Measurements from ENCODE around the gene MTHFSD. TPM values are rescaled to one million over a fixed set of nuclear protein-coding genes. Genes with fewer than 3 reads are reported as not detected.

MTHFSD gene
- total RNA-seq, 1 experiment from 2014 or later: 11.9 TPM

DNA sequence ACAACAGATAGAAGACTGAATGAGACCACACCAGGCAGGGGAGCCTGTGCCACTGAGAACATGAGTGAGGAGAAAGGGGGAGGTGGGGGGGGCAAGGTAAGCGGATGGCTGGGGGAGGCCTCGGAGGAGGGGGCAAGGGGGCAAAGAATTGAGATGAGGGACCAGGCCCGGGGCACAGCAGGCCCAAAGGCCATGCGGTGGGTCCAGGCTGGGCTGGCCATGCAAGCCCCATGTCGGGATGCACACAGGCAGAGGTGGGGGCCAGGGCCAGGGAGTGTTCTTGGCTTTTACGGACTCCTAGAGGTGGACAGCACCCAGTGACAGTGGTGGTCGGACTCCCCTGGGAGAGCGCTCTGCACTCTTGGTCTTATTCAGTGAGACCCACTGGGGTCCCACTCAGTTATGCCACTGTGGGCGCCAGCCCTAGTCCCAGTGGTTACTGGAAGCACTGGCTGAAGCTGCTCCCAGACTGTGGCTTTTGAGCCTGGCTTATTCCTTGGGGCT, 4.8 kb upstream of the MTHFSD start:
- ChIA-PET CTCF (no interaction called here), POLR2A (ENCODE audit: unreplicated experiment) (no interaction called here)
- no peak for TF ChIP-seq EZH2 (IDR thresholded peaks at IDR 0.05; ENCODE audit: low read length, unreplicated experiment)

DNA sequence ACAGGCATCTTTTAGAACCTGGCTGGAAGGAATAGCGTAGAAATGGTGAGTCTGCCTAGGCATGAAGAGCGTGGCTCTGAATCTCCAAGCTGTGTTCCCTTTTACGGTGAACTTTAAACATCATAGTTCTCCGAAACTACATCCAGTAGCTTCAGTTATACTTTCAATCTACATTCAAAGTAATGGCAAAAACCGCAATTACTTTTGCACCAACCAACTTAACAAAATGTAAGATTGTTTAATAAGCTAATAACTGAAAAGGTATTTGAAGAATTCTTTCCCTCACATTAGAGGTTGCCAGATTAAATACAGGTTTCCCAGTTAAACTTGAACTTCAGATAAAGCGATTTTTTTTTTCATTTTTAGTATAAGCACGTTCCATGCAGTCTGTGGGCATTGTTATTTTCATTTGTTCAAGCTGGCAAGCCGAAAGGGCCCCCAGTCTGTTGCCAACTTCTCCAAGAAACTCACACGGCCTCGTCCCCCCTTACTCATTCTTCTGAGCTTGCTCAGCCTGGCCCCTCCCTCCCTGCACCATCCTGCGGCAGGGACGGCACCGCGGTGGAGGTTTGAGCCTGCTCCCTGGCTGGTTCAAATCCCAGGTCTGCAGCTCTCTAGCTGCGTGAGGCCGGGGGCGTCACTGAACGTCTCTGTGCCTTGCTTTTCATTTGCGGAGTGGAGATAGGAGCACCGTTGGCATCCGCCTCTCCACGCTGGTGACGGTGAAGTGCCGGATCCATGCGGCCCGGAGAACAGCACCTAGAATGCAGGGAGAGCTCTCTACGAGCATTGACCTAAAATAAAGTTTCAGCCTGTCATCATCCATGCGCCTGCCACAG, 3.5 kb upstream of the MTHFSD start:
- H3K9me3 ChIP-seq (ENCODE audit: low read length): no peaks in the 10 kb centered on the region
- no peaks in the 10 kb centered on the region for H3F3A ChIP-seq (ENCODE audit: low read length, unreplicated experiment)
- no peak overlapping the region for H3K4me2 ChIP-seq (ENCODE audit: low read length)
- no TSS peak for BruUV-seq (replicated peaks)
- CTCF ChIA-PET: no interaction called here
- DNase-seq: no peak
- intact Hi-C loops (cut with micrococcal nuclease): no loop called here
- no peak for ATAC-seq
- H4K20me1 ChIP-seq (ENCODE audit: low read length): no peaks in the 10 kb centered on the region
- no peaks in the 10 kb centered on the region for H3K9me2 ChIP-seq (replicated peaks; ENCODE audit: low read length)
- no peak overlapping the region for H3K9ac ChIP-seq (ENCODE audit: low read length)
- POLR2A ChIA-PET (ENCODE audit: unreplicated experiment): no interaction called here
- H3K36me3 ChIP-seq (ENCODE audit: low read depth, low read length): no peaks in the 10 kb centered on the region
- TF ChIP-seq EZH2 (IDR thresholded peaks at IDR 0.05; ENCODE audit: low read length, unreplicated experiment): no peak
- no peak for TF ChIP-seq EZH2phosphoT487 (IDR thresholded peaks at IDR 0.05; ENCODE audit: borderline replicate concordance, low read length)
- H3K79me2 ChIP-seq (ENCODE audit: low read length): peaks cover 11% of the 10 kb centered on the region
- no peak overlapping the region for H3K4me3 ChIP-seq (ENCODE audit: low read length)
- H3K27me3 ChIP-seq (ENCODE audit: low read length): no peaks in the 10 kb centered on the region
- peaks cover 8% of the 10 kb centered on the region for H3K4me1 ChIP-seq (ENCODE audit: insufficient read depth, low read length)
- no peak overlapping the region for H3K27ac ChIP-seq (ENCODE audit: low read length)
- H2AFZ ChIP-seq (ENCODE audit: low read length): no peak overlapping the region

More for the DNA sequence above, 4.8 kb upstream of the MTHFSD start:
- no peaks in the 10 kb centered on the region for H3K36me3 ChIP-seq (ENCODE audit: low read depth, low read length)
- DNase-seq: no peak
- no peaks in the 10 kb centered on the region for H3K9me3 ChIP-seq (ENCODE audit: low read length)
- intact Hi-C loops (cut with micrococcal nuclease): loop anchor here (5.0 kb wide), 1 partner anchor 457 kb away; no protein-coding TSS in a partner anchor
- H3K4me1 ChIP-seq (ENCODE audit: insufficient read depth, low read length): peaks cover 16% of the 10 kb centered on the region
- H3K4me2 ChIP-seq (ENCODE audit: low read length): no peak overlapping the region
- H2AFZ ChIP-seq (ENCODE audit: low read length): no peak overlapping the region
- no peaks in the 10 kb centered on the region for H4K20me1 ChIP-seq (ENCODE audit: low read length)
- H3F3A ChIP-seq (ENCODE audit: low read length, unreplicated experiment): no peaks in the 10 kb centered on the region
- no TSS peak for BruUV-seq (replicated peaks)
- no peak overlapping the region for H3K9ac ChIP-seq (ENCODE audit: low read length)
- H3K27me3 ChIP-seq (ENCODE audit: low read length): no peaks in the 10 kb centered on the region
- peaks cover 1% of the 10 kb centered on the region for H3K79me2 ChIP-seq (ENCODE audit: low read length)
- no peak for ATAC-seq
- no peak overlapping the region for H3K4me3 ChIP-seq (ENCODE audit: low read length)
- H3K27ac ChIP-seq (ENCODE audit: low read length): no peak overlapping the region
- no peaks in the 10 kb centered on the region for H3K9me2 ChIP-seq (replicated peaks; ENCODE audit: low read length)

DNA sequence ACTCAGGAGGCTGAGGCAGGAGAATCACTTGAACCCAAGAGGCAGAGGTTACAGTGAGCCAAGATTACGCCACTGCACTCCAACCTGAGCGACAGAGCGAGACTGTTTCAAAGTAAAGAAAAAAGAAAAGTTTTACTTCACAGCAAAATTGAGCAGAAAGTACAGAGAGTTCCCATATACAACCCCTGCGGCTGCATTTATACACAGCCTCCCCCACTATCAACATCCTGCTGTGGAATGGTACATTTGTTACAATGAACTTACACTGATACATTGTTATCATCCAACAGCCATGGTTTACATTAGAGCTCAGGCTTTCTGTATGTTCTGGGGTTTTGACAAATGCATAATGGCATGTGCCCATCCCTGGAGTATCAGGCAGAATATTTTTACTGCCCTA, 2.6 kb upstream of the MTHFSD start:
- Histone ChIP-seq H3K79me2 (ENCODE audit: low read length) (peaks cover 11% of the 10 kb centered on the region), H3K9me2 (replicated peaks; ENCODE audit: low read length) (no peaks in the 10 kb centered on the region), H3K4me3 (ENCODE audit: low read length) (no peak overlapping the region), H3K27me3 (ENCODE audit: low read length) (no peaks in the 10 kb centered on the region), H3K4me1 (ENCODE audit: insufficient read depth, low read length) (peaks cover 3% of the 10 kb centered on the region; the same call in 1 of the 2 replicates), H2AFZ (ENCODE audit: low read length) (no peak overlapping the region), H3K9ac (ENCODE audit: low read length) (no peak overlapping the region), H3K4me2 (ENCODE audit: low read length) (no peak overlapping the region), H3K36me3 (ENCODE audit: low read depth, low read length) (no peaks in the 10 kb centered on the region), H3K9me3 (ENCODE audit: low read length) (no peaks in the 10 kb centered on the region), H4K20me1 (ENCODE audit: low read length) (no peaks in the 10 kb centered on the region), H3F3A (ENCODE audit: low read length, unreplicated experiment) (no peaks in the 10 kb centered on the region), H3K27ac (ENCODE audit: low read length) (no peak overlapping the region)
- POLR2A ChIA-PET (ENCODE audit: unreplicated experiment): no interaction called here
- DNase-seq (no peak), ATAC-seq (no peak; the same call in 1 of the 2 replicates)
- no TSS peak for BruUV-seq (replicated peaks)
- intact Hi-C loops (cut with micrococcal nuclease): no loop called here
- TF ChIP-seq EZH2phosphoT487 (IDR thresholded peaks at IDR 0.05; ENCODE audit: borderline replicate concordance, low read length): no peak
- TF ChIP-seq, protein P1, sequence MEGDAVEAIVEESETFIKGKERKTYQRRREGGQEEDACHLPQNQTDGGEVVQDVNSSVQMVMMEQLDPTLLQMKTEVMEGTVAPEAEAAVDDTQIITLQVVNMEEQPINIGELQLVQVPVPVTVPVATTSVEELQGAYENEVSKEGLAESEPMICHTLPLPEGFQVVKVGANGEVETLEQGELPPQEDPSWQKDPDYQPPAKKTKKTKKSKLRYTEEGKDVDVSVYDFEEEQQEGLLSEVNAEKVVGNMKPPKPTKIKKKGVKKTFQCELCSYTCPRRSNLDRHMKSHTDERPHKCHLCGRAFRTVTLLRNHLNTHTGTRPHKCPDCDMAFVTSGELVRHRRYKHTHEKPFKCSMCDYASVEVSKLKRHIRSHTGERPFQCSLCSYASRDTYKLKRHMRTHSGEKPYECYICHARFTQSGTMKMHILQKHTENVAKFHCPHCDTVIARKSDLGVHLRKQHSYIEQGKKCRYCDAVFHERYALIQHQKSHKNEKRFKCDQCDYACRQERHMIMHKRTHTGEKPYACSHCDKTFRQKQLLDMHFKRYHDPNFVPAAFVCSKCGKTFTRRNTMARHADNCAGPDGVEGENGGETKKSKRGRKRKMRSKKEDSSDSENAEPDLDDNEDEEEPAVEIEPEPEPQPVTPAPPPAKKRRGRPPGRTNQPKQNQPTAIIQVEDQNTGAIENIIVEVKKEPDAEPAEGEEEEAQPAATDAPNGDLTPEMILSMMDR (conservative IDR thresholded peaks at IDR 0.05; ENCODE audit: low read depth, low read length): no peak
- no peak for TF ChIP-seq EZH2 (IDR thresholded peaks at IDR 0.05; ENCODE audit: low read length, unreplicated experiment)
- CTCF ChIA-PET: no interaction called here
